HG03095 (cell line): ENCODE results near the gene PPP1R17.

ENCODE experiments used
- ATAC-seq: cut with Tn5 transposase; IDR thresholded peaks from one replicate; pipeline ENCODE4 v1.9.1; 2021; ENCODE audit warnings: moderate library complexity; ENCODE audit not compliant: unreplicated experiment

Gene PPP1R17

GRCh38 chr7:31687024-31687748, at the start of gene PPP1R17:
Gene PPP1R17 (plus strand): TSS chr7:31687215. CDS start chr7:31692442, 5,227 bp downstream.
- no peak for ATAC-seq

DNA sequence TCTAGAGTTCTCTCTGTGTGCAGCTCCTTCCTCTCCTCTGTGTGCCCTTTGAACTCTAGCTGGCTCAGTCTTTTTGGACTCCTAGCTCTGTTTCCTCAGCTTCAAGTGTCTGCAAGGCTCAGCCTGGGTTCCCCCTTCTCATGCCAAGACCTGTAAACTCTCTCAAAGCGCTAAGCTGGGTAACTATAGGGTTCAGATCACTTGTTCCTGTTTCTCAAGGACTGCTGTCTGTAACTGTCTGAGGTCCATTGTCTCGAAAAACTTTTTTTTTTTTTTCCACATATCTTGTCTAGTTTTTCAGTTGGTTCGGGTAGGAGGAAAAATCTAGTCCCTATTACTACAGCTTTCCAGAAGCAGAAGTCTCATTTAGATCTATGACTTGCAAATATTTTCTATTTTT, 46.6 kb upstream of the PPP1R17 start:
- ATAC-seq: no peak

GRCh38 chr7:31642681-31643115, 44.3 kb upstream of the PPP1R17 start:
- no peak for ATAC-seq

- no peak for ATAC-seq
Observed at GRCh38 chr7:31646942-31647341, 40.1 kb upstream of the PPP1R17 start.

GRCh38 chr7:31647511-31647910, 39.5 kb upstream of the PPP1R17 start:
- no peak for ATAC-seq

GRCh38 chr7:31648288-31648687, 38.7 kb upstream of the PPP1R17 start:
- ATAC-seq: no peak

GRCh38 chr7:31648880-31649279, 38.1 kb upstream of the PPP1R17 start:
- ATAC-seq: no peak

DNA sequence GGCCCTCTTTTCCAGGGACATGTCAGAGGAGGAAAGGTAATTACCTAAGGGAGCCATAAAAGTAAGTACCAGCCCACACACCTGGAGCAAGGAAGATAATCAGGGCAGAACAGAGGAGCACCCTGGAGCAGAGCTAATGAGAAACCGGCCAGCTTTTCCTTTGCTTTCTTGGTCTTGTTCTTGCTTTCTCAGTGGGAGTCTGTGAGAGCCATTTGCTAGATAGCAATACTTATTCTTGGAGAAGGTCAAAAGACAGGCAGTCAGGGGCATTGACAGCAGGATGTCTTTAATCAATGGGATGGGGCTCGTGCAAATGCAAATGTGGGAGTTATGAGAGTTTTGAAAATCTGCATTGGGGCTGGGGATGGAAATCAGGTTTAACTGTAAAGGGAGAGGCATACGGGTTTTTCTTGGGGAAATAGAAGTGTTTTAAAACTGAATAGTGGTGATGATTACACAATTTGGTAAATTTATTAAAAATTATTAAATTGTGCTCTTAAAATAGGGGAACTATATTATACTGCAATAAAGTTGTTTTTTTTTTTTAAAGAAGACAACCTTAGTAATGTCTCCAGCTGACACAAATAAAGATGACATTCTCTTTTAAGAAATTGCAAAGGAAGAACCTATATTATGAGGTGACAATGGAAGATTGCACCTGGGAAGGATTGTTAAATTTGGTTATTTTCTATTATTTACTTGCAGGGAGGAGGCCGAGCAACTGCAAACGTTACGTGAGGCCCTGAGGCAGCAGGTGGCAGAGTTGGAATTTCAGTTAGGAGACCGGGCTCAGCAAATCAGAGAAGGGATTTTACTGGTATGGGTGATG, 35.6 kb upstream of the PPP1R17 start:
- ATAC-seq: no peak

GRCh38 chr7:31652063-31652326, 35.0 kb upstream of the PPP1R17 start:
- no peak for ATAC-seq

GRCh38 chr7:31663072-31663471, 23.9 kb upstream of the PPP1R17 start:
- ATAC-seq: no peak

- ATAC-seq: no peak
Observed at GRCh38 chr7:31664890-31665289, 22.1 kb upstream of the PPP1R17 start.

DNA sequence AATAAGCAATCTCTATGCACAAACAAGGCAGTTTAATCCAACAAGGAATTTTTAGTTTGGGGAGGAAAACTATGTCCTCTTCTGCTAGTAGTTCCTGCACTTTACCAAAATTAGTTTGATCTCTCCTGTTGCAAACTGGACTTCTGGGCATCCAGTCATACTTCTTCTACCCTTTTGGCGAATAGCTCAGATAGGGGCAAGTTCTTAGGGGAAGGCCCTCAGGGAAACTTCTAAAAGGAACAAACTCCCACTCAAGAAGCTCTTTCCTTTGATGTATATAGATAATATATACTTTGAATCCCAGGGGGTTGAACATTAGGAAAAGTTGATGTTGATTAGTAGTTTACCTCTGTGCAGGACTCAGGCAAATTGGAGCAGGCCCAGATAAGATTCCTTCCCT, 21.5 kb upstream of the PPP1R17 start:
- ATAC-seq: no peak

DNA sequence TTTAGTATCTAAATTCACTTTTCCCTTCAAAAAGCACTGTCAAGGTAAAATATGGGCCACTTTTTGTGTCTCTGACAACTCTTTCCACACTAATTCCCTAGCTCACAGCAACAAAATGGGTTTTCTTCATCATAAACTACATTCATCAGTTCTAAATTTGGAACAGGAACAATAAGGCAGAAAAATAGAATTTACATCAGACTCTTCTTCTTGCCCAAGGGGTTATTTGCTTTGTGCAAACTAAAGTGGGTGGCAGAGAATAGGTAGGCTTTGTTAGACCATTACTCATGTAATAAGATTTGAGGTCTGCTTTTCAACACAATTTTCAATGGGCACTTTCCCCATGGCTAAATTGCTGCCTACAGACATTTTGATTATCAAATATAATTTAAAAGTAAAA, 17.6 kb upstream of the PPP1R17 start:
- no peak for ATAC-seq

GRCh38 chr7:31679574-31680305, 7.3 kb upstream of the PPP1R17 start:
- ATAC-seq: no peak

DNA sequence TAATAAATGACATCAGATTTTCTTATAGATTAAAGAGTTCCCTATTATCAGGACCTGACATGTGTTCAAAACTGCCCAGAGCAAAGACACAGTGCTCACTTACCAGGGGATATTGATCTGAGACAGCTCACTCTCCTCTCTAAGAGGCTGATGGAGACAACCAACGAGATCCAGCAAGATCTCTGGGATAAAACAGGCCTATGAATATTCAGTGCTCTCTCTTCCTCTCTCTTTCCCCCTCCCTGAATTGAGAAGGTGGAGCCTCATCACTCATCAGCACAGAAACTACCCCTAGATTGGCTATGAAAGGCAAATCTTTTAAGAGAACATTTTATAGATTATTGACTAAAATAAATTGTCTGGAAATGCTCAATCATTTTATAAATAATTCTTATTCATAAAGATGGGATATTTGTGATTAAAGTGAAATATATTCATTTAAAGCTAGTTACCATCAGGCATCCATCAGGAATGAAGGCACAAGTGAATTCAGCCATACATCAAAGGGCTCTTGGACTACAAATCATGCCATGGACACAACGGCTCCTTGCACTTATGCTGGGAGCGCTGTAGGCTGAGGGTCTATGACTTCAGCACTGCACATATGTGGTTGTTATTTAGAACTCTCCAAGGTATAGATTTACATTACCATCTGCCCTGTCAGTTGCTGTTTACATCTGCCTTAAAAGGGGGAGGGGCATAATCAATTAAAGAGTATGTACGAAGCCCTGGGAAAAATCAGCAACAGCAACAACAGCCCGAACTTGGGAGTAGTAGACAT, 3.4 kb upstream of the PPP1R17 start:
- no peak for ATAC-seq

GRCh38 chr7:31688372-31688771, 1.4 kb downstream of the PPP1R17 start:
- ATAC-seq: no peak

DNA sequence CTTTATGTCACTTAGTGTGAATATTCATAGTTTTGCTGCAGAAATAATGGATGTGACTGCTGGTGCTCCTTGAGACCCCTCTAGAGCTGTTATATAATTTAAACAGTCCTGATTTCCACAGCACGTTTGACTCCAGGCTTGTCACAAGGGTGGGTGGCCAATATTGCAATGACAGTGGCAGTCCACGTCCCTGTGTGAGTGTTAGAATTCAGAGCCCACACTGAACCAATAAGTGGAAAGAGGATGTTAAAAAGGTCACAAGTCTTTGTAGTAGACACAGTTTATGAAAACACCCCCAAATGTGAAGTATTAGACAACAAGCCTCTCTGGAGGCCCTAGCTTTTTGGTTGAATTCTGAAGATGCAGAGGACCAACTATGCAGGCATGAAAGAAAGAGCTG, 2.0 kb downstream of the PPP1R17 start:
- no peak for ATAC-seq

DNA sequence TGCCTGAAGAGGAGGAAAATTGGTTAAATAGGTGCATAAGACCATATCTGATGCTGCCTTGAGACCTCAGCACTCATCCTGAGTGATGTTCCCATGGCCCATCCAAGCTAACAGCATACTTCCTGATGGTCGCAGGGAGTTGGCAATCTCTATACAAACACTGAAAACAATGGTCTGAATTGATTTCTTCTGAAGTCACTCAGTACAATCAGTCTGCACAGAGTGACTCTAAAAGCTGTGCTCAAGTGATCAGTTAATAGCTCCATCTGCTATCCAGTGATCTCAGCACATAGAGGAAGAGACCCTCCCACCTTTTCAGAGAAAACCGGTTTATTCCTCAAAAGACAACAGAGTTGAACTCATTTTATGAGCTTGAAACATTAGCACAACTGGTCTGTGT, 3.9 kb downstream of the PPP1R17 start:
- ATAC-seq: no peak

DNA sequence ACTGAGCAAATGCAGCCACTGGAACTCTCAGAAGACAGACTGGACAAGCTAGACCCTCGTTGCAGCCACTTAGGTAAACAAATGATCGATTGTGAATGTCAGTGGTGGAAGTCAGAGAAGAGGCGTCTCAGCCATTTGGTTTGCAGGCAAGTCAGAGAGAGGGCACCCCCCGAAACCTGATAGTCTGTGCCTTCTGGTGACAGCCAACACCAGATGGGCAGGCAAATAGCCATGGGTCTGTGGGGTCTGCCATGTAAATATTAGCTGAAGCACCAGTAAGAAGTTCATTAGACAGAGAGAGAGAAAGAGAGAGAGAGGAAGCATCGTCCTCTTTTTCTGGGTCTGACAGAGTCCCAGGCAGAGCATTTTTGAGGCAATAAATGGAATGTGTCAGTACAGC, 5.4 kb downstream of the PPP1R17 start:
- no peak for ATAC-seq

GRCh38 chr7:31692871-31693270, 5.9 kb downstream of the PPP1R17 start:
- no peak for ATAC-seq
